PC-3 (cell line): ENCODE data around the gene ADAMTSL5.

ENCODE experiments used
- EZH2 ChIP-seq: fragments of 300-600 bp; sonication (generic); IDR thresholded peaks from one replicate; pipeline ENCODE4 v1.6.1; 2017; ENCODE audit warnings: antibody characterized with exemption, mild to moderate bottlenecking, low read length; ENCODE audit not compliant: unreplicated experiment
- TF ChIP-seq, protein P1 (sequence below): fragments of 300-600 bp; sonication (generic); conservative IDR thresholded peaks from 2 replicates; pipeline ENCODE4 v1.5.1; 2017; ENCODE audit warnings: antibody characterized with exemption, low read depth, mild to moderate bottlenecking, low read length

GRCh38 chr19:1510807-1511206 is 2.0 kb downstream of the ADAMTSL5 start:
- TF ChIP-seq, protein P1, sequence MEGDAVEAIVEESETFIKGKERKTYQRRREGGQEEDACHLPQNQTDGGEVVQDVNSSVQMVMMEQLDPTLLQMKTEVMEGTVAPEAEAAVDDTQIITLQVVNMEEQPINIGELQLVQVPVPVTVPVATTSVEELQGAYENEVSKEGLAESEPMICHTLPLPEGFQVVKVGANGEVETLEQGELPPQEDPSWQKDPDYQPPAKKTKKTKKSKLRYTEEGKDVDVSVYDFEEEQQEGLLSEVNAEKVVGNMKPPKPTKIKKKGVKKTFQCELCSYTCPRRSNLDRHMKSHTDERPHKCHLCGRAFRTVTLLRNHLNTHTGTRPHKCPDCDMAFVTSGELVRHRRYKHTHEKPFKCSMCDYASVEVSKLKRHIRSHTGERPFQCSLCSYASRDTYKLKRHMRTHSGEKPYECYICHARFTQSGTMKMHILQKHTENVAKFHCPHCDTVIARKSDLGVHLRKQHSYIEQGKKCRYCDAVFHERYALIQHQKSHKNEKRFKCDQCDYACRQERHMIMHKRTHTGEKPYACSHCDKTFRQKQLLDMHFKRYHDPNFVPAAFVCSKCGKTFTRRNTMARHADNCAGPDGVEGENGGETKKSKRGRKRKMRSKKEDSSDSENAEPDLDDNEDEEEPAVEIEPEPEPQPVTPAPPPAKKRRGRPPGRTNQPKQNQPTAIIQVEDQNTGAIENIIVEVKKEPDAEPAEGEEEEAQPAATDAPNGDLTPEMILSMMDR, result no peak
- no peak for TF ChIP-seq EZH2
